HepG2 (cell line): ENCODE data around the gene SEH1L. TPM values are rescaled to one million over a fixed set of nuclear protein-coding genes. Genes with fewer than 3 reads are reported as not detected.

Experiments
- CCDC6 ChIP-seq: sonication (generic); formaldehyde crosslinking; IDR thresholded peaks from 2 replicates; pipeline ENCODE4 v1.8.1; 2022; ENCODE audit warnings: mild to moderate bottlenecking, missing genetic modification reagents, moderate library complexity
- MEIS1 ChIP-seq: sonication (generic); formaldehyde crosslinking; IDR thresholded peaks from 2 replicates; pipeline ENCODE4 v1.9.0; 2021; ENCODE audit warnings: mild to moderate bottlenecking, missing genetic modification reagents, moderate library complexity, borderline replicate concordance
- MIER2 ChIP-seq: IDR thresholded peaks from 2 replicates; pipeline ENCODE4 v1.6.1; 2016; ENCODE audit warnings: missing biosample characterization, missing genetic modification reagents
- MYNN ChIP-seq: sonication (generic); formaldehyde crosslinking; IDR thresholded peaks from 2 replicates; pipeline ENCODE4 v1.4.0; 2020; ENCODE audit warnings: mild to moderate bottlenecking, low read depth, missing genetic modification reagents
- NAIF1 ChIP-seq: sonication (generic); formaldehyde crosslinking; IDR thresholded peaks from 2 replicates; pipeline ENCODE4 v1.5.0; 2020; ENCODE audit warnings: mild to moderate bottlenecking, missing genetic modification reagents, borderline replicate concordance
- NFYB ChIP-seq: sonication (generic); formaldehyde crosslinking; IDR thresholded peaks from 2 replicates; pipeline ENCODE4 v1.4.0; 2020; ENCODE audit warnings: missing genetic modification reagents
- NR0B2 ChIP-seq: sonication (generic); formaldehyde crosslinking; IDR thresholded peaks from 2 replicates; pipeline ENCODE4 v1.4.0; 2020; ENCODE audit warnings: mild to moderate bottlenecking, missing genetic modification reagents
- NR3C1 ChIP-seq: sonication (generic); formaldehyde crosslinking; IDR thresholded peaks from 2 replicates; pipeline ENCODE4 v1.4.0; 2020; ENCODE audit warnings: missing genetic modification reagents
- PLSCR1 ChIP-seq: sonication (generic); formaldehyde crosslinking; IDR thresholded peaks from 2 replicates; pipeline ENCODE4 v1.5.0; 2020; ENCODE audit warnings: missing genetic modification reagents, mild to moderate bottlenecking, borderline replicate concordance
- POLR2A ChIP-seq, 2 experiments: IDR thresholded peaks; 2 replicates each; pipeline ENCODE4 v1.6.1; 2011; ENCODE audit warnings: low read depth in 2 of 2, low read length in 2 of 2, mild to moderate bottlenecking in 1 of 2, moderate library complexity in 1 of 2; ENCODE audit not compliant: insufficient read depth in 1 of 2
- RBFOX2 ChIP-seq: fragments of 200-400 bp; formaldehyde crosslinking; IDR thresholded peaks from 2 replicates; pipeline ENCODE4 v1.6.1; 2017; ENCODE audit warnings: low read depth, mild to moderate bottlenecking, low read length
- RELA ChIP-seq: sonication (generic); formaldehyde crosslinking; IDR thresholded peaks from 2 replicates; pipeline ENCODE4 v1.4.0; 2020; ENCODE audit warnings: missing genetic modification reagents
- SETDB1 ChIP-seq: sonication (generic); formaldehyde crosslinking; IDR thresholded peaks from 2 replicates; pipeline ENCODE4 v1.5.1; 2020; ENCODE audit warnings: missing genetic modification reagents, mild to moderate bottlenecking, borderline replicate concordance
- SNAPC2 ChIP-seq: sonication (generic); formaldehyde crosslinking; IDR thresholded peaks from 2 replicates; pipeline ENCODE4 v1.8.1; 2022; ENCODE audit warnings: mild to moderate bottlenecking, missing genetic modification reagents
- SRSF9 ChIP-seq: fragments of 200-400 bp; formaldehyde crosslinking; IDR thresholded peaks from 2 replicates; pipeline ENCODE4 v1.6.1; 2018; ENCODE audit warnings: borderline replicate concordance, mild to moderate bottlenecking, low read depth, low read length; ENCODE audit not compliant: insufficient read depth, poor library complexity, severe bottlenecking
- TEAD2 ChIP-seq: sonication (generic); formaldehyde crosslinking; IDR thresholded peaks from 2 replicates; pipeline ENCODE4 v1.9.0; 2021; ENCODE audit warnings: missing genetic modification reagents
- TP53 ChIP-seq: sonication (generic); formaldehyde crosslinking; conservative IDR thresholded peaks from 2 replicates; pipeline ENCODE4 v1.4.0; 2020; ENCODE audit warnings: missing genetic modification reagents
- ZBTB26 ChIP-seq: IDR thresholded peaks from 2 replicates; pipeline ENCODE4 v1.6.1; 2016; ENCODE audit warnings: missing compliant biosample characterization, missing genetic modification reagents, borderline replicate concordance
- ZMYM3 ChIP-seq: sonication (generic); formaldehyde crosslinking; IDR thresholded peaks from 2 replicates; pipeline ENCODE4 v1.5.1; 2020; ENCODE audit warnings: mild to moderate bottlenecking, missing genetic modification reagents
- ZNF546 ChIP-seq: sonication (generic); formaldehyde crosslinking; conservative IDR thresholded peaks from 2 replicates; pipeline ENCODE4 v1.8.1; 2023; ENCODE audit warnings: mild to moderate bottlenecking, missing genetic modification reagents
- ZNF562 ChIP-seq: sonication (generic); formaldehyde crosslinking; IDR thresholded peaks from 2 replicates; pipeline ENCODE4 v1.8.0; 2022; ENCODE audit warnings: missing genetic modification reagents, borderline replicate concordance
- ZNF619 ChIP-seq: sonication (generic); formaldehyde crosslinking; IDR thresholded peaks from 2 replicates; pipeline ENCODE4 v1.4.0; 2020; ENCODE audit warnings: mild to moderate bottlenecking, missing genetic modification reagents
- ZNF720 ChIP-seq: sonication (generic); formaldehyde crosslinking; IDR thresholded peaks from 2 replicates; pipeline ENCODE4 v1.4.0; 2020; ENCODE audit warnings: missing genetic modification reagents
- ZNF776 ChIP-seq: sonication (generic); formaldehyde crosslinking; IDR thresholded peaks from 2 replicates; pipeline ENCODE4 v1.4.0; 2020; ENCODE audit warnings: mild to moderate bottlenecking, missing genetic modification reagents
- ZSCAN30 ChIP-seq: sonication (generic); formaldehyde crosslinking; IDR thresholded peaks from 2 replicates; pipeline ENCODE4 v1.5.0; 2020; ENCODE audit warnings: mild to moderate bottlenecking, missing genetic modification reagents
- polyA plus RNA-seq, 8 experiments: library from polyadenylated mRNA; depleted of rRNA in 3 of 8; stranded (reverse) in 7 of 8; unstranded in 1 of 8; fragments of >200 nt; fragmentation: Illumina TruSeq in 4 of 8; extraction: Trizol in 4 of 8; gene quantifications; 2 replicates each; pipeline versions ENCODE4 v1.2.1 to v1.2.3, GENCODE V29; 2011 to 2016; ENCODE audit warnings: low read depth in 4 of 8, missing spikeins in 1 of 8, mixed read lengths in 1 of 8; ENCODE audit not compliant: insufficient read depth in 1 of 8
- total RNA-seq, 5 experiments: library from RNA; depleted of rRNA; stranded (reverse); fragments of >200 nt; fragmentation: Illumina TruSeq; extraction: Trizol; gene quantifications; 2 replicates each; pipeline ENCODE4 v1.2.3, GENCODE V29; 2016; ENCODE audit warnings: low read depth in 1 of 5

SEH1L gene
- total and polyA plus RNA-seq, 2 of the 13 experiments (the other 11 are each of a cell fraction or from before 2014, with no cell fraction given): 59.6 to 63.5 TPM

GRCh38 chr18:12948050-12948804, 416 bp downstream of the SEH1L start (continued):
- TF ChIP-seq ZBTB26 (peak; percentile 62), ZNF720 (CRISPR knock-in tag) (no peak), NFYB (CRISPR knock-in tag) (no peak), NR3C1 (CRISPR knock-in tag) (no peak), NAIF1 (no peak; the same call in 1 of the 2 replicates), CCDC6 (peak; percentile 96), SETDB1 (no peak; the same call in 1 of the 2 replicates), ZNF776 (peak; percentile 97; the same call in 1 of the 2 replicates), RBFOX2 (peak; percentile 94), ZNF546 (CRISPR knock-in tag) (peak; percentile 99), MYNN (no peak), TEAD2 (CRISPR knock-in tag) (peak; percentile 95), ZMYM3 (CRISPR knock-in tag) (no peak; the same call in none of the 2 replicates), MEIS1 (CRISPR knock-in tag) (no peak; the same call in 1 of the 2 replicates), ZNF619 (CRISPR knock-in tag) (no peak), ZNF562 (peak; percentile 83; the same call in 1 of the 2 replicates), PLSCR1 (no peak; the same call in 1 of the 2 replicates), SRSF9 (no peak), TP53 (CRISPR knock-in tag) (no peak), MIER2 (CRISPR knock-in tag) (no peak), SNAPC2 (CRISPR knock-in tag) (peak; percentile 94), RELA (CRISPR knock-in tag) (no peak), POLR2A (IDR thresholded peaks at IDR 0.05; ENCODE audit: insufficient read depth in 1 of 2, low read depth in 2 of 2, low read length in 2 of 2) (peak; percentile 73 to 83), ZSCAN30 (CRISPR knock-in tag) (no peak), NR0B2 (CRISPR knock-in tag) (peak; percentile 95)
